ENCODE results near the gene DPEP1. TPM values are rescaled to one million over a fixed set of nuclear protein-coding genes. Genes with fewer than 3 reads are reported as not detected.
"Not testable (repeated sequence)": the region's sequence is repeated elsewhere in the genome, so short reads cannot be mapped to it uniquely, and the experiment has no call there.

DPEP1 gene
- total RNA-seq, 2 donors from 2014 or later = 0.88 to 3.2 TPM

GRCh38 chr16:89586853-89587252 lies 26.6 kb upstream of the DPEP1 start:
- Histone ChIP-seq H3K36me3 (ENCODE audit: control insufficient read depth, insufficient read depth, low read length) (no peaks in the 10 kb centered on the region), H3K27ac (ENCODE audit: low read depth, low read length) (no peak overlapping the region), H3K4me3 (ENCODE audit: low read length) (no peak overlapping the region), H3K9ac (ENCODE audit: extremely low read depth, low read length, poor library complexity, severe bottlenecking) (no peak overlapping the region), H3K4me1 (ENCODE audit: control insufficient read depth, insufficient read depth, low read length) (no peaks in the 10 kb centered on the region), H3K27me3 (ENCODE audit: control insufficient read depth, insufficient read depth, low read length, poor library complexity, severe bottlenecking) (no peaks in the 10 kb centered on the region), H3K9me3 (ENCODE audit: control insufficient read depth, low read length) (no peaks in the 10 kb centered on the region)
- TF ChIP-seq CTCF (conservative IDR thresholded peaks at IDR 0.05) = no peak
- Mint-ChIP-seq H3K4me3 (no peak overlapping the region), H3K9me3 (peaks cover 3% of the 10 kb centered on the region), H3K27ac (no peak overlapping the region), H3K27me3 (ENCODE audit: insufficient read depth) (no peaks in the 10 kb centered on the region), H3K36me3 (ENCODE audit: low read depth) (no peaks in the 10 kb centered on the region), H3K4me1 (no peaks in the 10 kb centered on the region)
- DNase-seq = no peak
- 94 to 97% methylated on average over 8 to 13 of the region's 25 CpGs for WGBS, 2 experiments (ENCODE audit: insufficient coverage in 1 of 2, insufficient read length in 1 of 2)

DNA sequence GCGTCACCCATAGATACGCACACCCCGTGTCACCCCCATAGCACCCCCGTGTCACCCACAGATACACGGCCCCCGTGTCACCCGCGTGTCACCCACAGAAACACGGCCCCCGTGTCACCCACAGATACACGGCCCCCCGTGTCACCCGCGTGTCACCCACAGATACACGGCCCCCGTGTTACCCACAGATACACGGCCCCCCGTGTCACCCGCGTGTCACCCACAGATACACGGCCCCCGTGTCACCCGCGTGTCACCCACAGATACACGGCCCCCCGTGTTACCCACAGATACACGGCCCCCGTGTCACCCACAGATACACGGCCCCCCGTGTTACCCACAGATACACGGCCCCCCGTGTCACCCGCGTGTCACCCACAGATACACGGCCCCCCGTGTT lies 25.8 kb upstream of the DPEP1 start:
- not testable (repeated sequence) for H3K9me3 ChIP-seq (ENCODE audit: control insufficient read depth, low read length); H3K36me3 ChIP-seq (ENCODE audit: control insufficient read depth, insufficient read depth, low read length); H3K4me3 ChIP-seq (ENCODE audit: low read length); H3K9me3 Mint-ChIP-seq; H3K4me1 Mint-ChIP-seq; DNase-seq; H3K27me3 Mint-ChIP-seq (ENCODE audit: insufficient read depth); H3K9ac ChIP-seq (ENCODE audit: extremely low read depth, low read length, poor library complexity, severe bottlenecking); H3K36me3 Mint-ChIP-seq (ENCODE audit: low read depth); H3K27ac Mint-ChIP-seq; H3K4me3 Mint-ChIP-seq; H3K4me1 ChIP-seq (ENCODE audit: control insufficient read depth, insufficient read depth, low read length); H3K27ac ChIP-seq (ENCODE audit: low read depth, low read length); H3K27me3 ChIP-seq (ENCODE audit: control insufficient read depth, insufficient read depth, low read length, poor library complexity, severe bottlenecking)
- 94% methylated on average over 14 of the region's 36 CpGs; no CpG with 5 or more reads in 1 of the 2 experiments for WGBS, 2 experiments (ENCODE audit: insufficient coverage in 1 of 2, insufficient read length in 1 of 2)

- no peak for DNase-seq
These were observed 24.9 kb upstream of the DPEP1 start for GRCh38 chr16:89588413-89589109.

More at GRCh38 chr16:89588413-89589109, 24.9 kb upstream of the DPEP1 start:
- Histone ChIP-seq H3K9ac (ENCODE audit: extremely low read depth, low read length, poor library complexity, severe bottlenecking) (no peak overlapping the region), H3K27me3 (ENCODE audit: control insufficient read depth, insufficient read depth, low read length, poor library complexity, severe bottlenecking) (no peaks in the 10 kb centered on the region), H3K36me3 (ENCODE audit: control insufficient read depth, insufficient read depth, low read length) (no peaks in the 10 kb centered on the region), H3K4me1 (ENCODE audit: control insufficient read depth, insufficient read depth, low read length) (no peaks in the 10 kb centered on the region), H3K4me3 (ENCODE audit: low read length) (no peak overlapping the region), H3K9me3 (ENCODE audit: control insufficient read depth, low read length) (no peaks in the 10 kb centered on the region), H3K27ac (ENCODE audit: low read depth, low read length) (no peak overlapping the region)
- TF ChIP-seq CTCF (conservative IDR thresholded peaks at IDR 0.05) = no peak
- Mint-ChIP-seq H3K4me3 (no peak overlapping the region), H3K9me3 (peaks cover 3% of the 10 kb centered on the region), H3K27ac (no peak overlapping the region), H3K4me1 (no peaks in the 10 kb centered on the region), H3K36me3 (ENCODE audit: low read depth) (no peaks in the 10 kb centered on the region), H3K27me3 (ENCODE audit: insufficient read depth) (no peaks in the 10 kb centered on the region)
- WGBS, 2 experiments (ENCODE audit: insufficient coverage in 1 of 2, insufficient read length in 1 of 2) = 96 to 97% methylated on average over 10 to 25 of the region's 26 CpGs
